Osteocyte (in vitro differentiated cells): ENCODE data around the gene CCDC146. TPM values are rescaled to one million over a fixed set of nuclear protein-coding genes. Genes with fewer than 3 reads are reported as not detected.

Experiments used
- DNase-seq: peaks from one replicate; pipeline ENCODE4 v3.0.0; 2021; ENCODE audit warnings: mixed read lengths; ENCODE audit not compliant: unreplicated experiment; ENCODE audit errors: extremely low spot score
- H3K27ac Mint-ChIP-seq: one replicate; pipeline ENCODE4 v1.8.0; 2021; ENCODE audit warnings: mild to moderate bottlenecking, mixed read lengths; ENCODE audit not compliant: unreplicated experiment
- H3K27me3 Mint-ChIP-seq: one replicate; pipeline ENCODE4 v1.8.0; 2021; ENCODE audit warnings: mixed read lengths; ENCODE audit not compliant: unreplicated experiment
- H3K36me3 Mint-ChIP-seq: one replicate; pipeline ENCODE4 v1.8.0; 2021; ENCODE audit warnings: mixed read lengths; ENCODE audit not compliant: unreplicated experiment
- H3K4me1 Mint-ChIP-seq: one replicate; pipeline ENCODE4 v1.8.0; 2021; ENCODE audit warnings: mixed read lengths; ENCODE audit not compliant: unreplicated experiment
- H3K4me3 Mint-ChIP-seq: one replicate; pipeline ENCODE4 v1.8.0; 2021; ENCODE audit warnings: mild to moderate bottlenecking, moderate library complexity, mixed read lengths; ENCODE audit not compliant: unreplicated experiment
- H3K9me3 Mint-ChIP-seq: one replicate; pipeline ENCODE4 v1.8.0; 2021; ENCODE audit warnings: mixed read lengths; ENCODE audit not compliant: unreplicated experiment
- total RNA-seq: library from RNA; stranded (reverse); gene quantifications from 2 replicates; pipeline ENCODE4 v1.2.1, GENCODE V29; 2021
- TF ChIP-seq, protein P1 (sequence below): fragments of 200-600 bp; sonication (generic); IDR thresholded peaks from 2 replicates; pipeline ENCODE4 v1.5.0; 2021; ENCODE audit warnings: antibody characterized with exemption, mild to moderate bottlenecking, moderate library complexity

Gene CCDC146
- total RNA-seq, 1 donor from 2014 or later = 5.1 TPM

GRCh38 chr7:77247206-77247850 lies 124.9 kb downstream of the CCDC146 start:
- TF ChIP-seq, protein P1, sequence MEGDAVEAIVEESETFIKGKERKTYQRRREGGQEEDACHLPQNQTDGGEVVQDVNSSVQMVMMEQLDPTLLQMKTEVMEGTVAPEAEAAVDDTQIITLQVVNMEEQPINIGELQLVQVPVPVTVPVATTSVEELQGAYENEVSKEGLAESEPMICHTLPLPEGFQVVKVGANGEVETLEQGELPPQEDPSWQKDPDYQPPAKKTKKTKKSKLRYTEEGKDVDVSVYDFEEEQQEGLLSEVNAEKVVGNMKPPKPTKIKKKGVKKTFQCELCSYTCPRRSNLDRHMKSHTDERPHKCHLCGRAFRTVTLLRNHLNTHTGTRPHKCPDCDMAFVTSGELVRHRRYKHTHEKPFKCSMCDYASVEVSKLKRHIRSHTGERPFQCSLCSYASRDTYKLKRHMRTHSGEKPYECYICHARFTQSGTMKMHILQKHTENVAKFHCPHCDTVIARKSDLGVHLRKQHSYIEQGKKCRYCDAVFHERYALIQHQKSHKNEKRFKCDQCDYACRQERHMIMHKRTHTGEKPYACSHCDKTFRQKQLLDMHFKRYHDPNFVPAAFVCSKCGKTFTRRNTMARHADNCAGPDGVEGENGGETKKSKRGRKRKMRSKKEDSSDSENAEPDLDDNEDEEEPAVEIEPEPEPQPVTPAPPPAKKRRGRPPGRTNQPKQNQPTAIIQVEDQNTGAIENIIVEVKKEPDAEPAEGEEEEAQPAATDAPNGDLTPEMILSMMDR = peak; percentile 85
- Mint-ChIP-seq H3K27ac (no peak overlapping the region), H3K4me1 (peaks cover 10% of the 10 kb centered on the region), H3K36me3 (no peaks in the 10 kb centered on the region), H3K4me3 (no peak overlapping the region), H3K9me3 (no peaks in the 10 kb centered on the region), H3K27me3 (no peaks in the 10 kb centered on the region)
- no peak for DNase-seq

DNA sequence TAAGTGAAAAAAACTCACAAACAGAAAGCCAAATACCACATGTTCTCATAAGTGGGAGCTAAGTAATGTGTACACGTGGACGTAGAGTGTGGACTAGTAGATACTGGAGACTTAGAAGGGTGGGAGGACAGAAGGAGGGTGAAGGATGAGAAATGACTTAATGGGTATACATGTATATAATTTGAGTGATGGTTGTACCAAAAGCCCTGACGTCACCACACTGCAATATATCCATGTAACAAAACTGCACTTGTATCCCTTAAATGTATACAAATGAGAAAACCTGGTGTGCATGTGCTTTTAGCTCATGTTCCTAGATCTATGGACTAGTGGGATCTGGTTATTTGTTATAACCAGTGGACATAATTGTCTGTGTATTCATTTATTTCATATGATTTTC lies 125.7 kb downstream of the CCDC146 start:
- TF ChIP-seq, protein P1 = no peak
- Mint-ChIP-seq H3K4me3 (no peak overlapping the region), H3K36me3 (no peaks in the 10 kb centered on the region), H3K27ac (no peak overlapping the region), H3K9me3 (no peaks in the 10 kb centered on the region), H3K4me1 (peaks cover 10% of the 10 kb centered on the region), H3K27me3 (no peaks in the 10 kb centered on the region)
- no peak for DNase-seq

DNA sequence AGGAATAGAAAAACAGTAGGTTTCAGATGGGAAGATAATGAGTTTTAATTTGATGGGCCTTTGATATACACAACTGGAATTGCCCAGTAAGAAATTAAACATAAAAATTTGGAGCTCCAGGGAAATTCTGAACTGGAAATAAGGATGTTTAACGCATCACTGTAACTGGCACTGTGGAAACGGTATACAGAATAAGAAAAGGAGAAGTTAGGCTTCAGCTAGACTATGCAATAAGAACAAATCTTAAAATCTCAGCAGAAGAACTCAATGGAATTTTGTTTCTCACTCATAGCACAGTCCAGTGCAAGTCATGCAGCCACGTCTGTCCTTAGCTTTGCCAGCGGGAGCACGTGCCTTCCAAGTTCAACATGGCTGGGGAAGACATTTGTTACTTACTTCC lies 130.1 kb downstream of the CCDC146 start:
- TF ChIP-seq, protein P1 = no peak
- Mint-ChIP-seq H3K27me3 (no peaks in the 10 kb centered on the region), H3K4me1 (peaks cover 14% of the 10 kb centered on the region), H3K4me3 (no peak overlapping the region), H3K27ac (no peak overlapping the region), H3K36me3 (no peaks in the 10 kb centered on the region), H3K9me3 (no peaks in the 10 kb centered on the region)
- no peak for DNase-seq

DNA sequence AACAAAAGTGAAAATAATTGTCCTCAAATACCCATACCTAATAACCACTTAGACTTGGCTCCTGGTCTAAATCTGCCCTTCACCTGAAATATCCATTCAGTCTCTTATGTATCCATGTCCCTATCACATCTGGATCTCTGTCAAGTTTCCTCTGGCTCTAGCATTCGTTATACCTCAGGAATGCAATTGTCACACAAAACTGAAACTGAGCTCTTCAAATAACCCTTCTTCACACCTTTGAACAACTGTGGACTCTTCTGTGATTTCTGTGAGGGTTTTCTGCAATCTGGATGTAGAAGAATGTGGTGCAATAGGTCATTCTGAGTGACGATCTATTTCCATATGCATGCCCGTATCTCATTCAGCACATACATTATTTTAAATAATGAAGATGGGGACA lies 130.7 kb downstream of the CCDC146 start:
- Mint-ChIP-seq H3K9me3 (no peaks in the 10 kb centered on the region), H3K27ac (no peak overlapping the region), H3K36me3 (no peaks in the 10 kb centered on the region), H3K4me1 (peaks cover 14% of the 10 kb centered on the region), H3K27me3 (no peaks in the 10 kb centered on the region), H3K4me3 (no peak overlapping the region)
- TF ChIP-seq, protein P1 = no peak
- DNase-seq = no peak

- no peaks in the 10 kb centered on the region for H3K27me3 Mint-ChIP-seq
- DNase-seq = no peak
These were observed 132.0 kb downstream of the CCDC146 start for GRCh38 chr7:77254429-77254828.

More at GRCh38 chr7:77254429-77254828, 132.0 kb downstream of the CCDC146 start:
- TF ChIP-seq, protein P1 = no peak
- H3K36me3 Mint-ChIP-seq = no peaks in the 10 kb centered on the region
- H3K27ac Mint-ChIP-seq = no peak overlapping the region
- H3K4me1 Mint-ChIP-seq = peaks cover 14% of the 10 kb centered on the region
- H3K4me3 Mint-ChIP-seq = no peak overlapping the region
- no peaks in the 10 kb centered on the region for H3K9me3 Mint-ChIP-seq
